GM19351 (cell line): Measurements from ENCODE around the gene CTSK.
"Not testable (repeated sequence)": the region's sequence is repeated elsewhere in the genome, so short reads cannot be mapped to it uniquely, and the experiment has no call there.

Source experiments
- ATAC-seq: cut with Tn5 transposase; IDR thresholded peaks from one replicate; pipeline ENCODE4 v1.9.1; 2021; ENCODE audit warnings: mild to moderate bottlenecking, moderate library complexity; ENCODE audit not compliant: unreplicated experiment

CTSK gene

GRCh38 chr1:150807249-150808023 is 624 bp downstream of the CTSK start:
- ATAC-seq, result no peak

- ATAC-seq, result no peak
Measured at GRCh38 chr1:150805899-150806298, 2.2 kb downstream of the CTSK start.

- ATAC-seq, result no peak
Measured at GRCh38 chr1:150804671-150805070, 3.4 kb downstream of the CTSK start.

- ATAC-seq, result no peak
Measured at GRCh38 chr1:150799089-150799488, 9.0 kb downstream of the CTSK start.

- no peak for ATAC-seq
Measured at GRCh38 chr1:150798525-150798924, 9.5 kb downstream of the CTSK start.

GRCh38 chr1:150796374-150796773 is 11.7 kb downstream of the CTSK start:
- no peak for ATAC-seq

- not testable (repeated sequence) for ATAC-seq
Measured at GRCh38 chr1:150793778-150794177, 14.3 kb downstream of the CTSK start.

GRCh38 chr1:150793221-150793620 is 14.8 kb downstream of the CTSK start:
- ATAC-seq, result no peak

GRCh38 chr1:150791585-150791984 is 16.5 kb downstream of the CTSK start:
- no peak for ATAC-seq

GRCh38 chr1:150789396-150789795 is 18.7 kb downstream of the CTSK start:
- ATAC-seq, result no peak

GRCh38 chr1:150788946-150789345 is 19.1 kb downstream of the CTSK start:
- no peak for ATAC-seq

- ATAC-seq, result no peak
Measured at GRCh38 chr1:150787455-150787854, 20.6 kb downstream of the CTSK start.

GRCh38 chr1:150780510-150780909 is 27.6 kb downstream of the CTSK start:
- no peak for ATAC-seq

- ATAC-seq, result no peak
Measured at GRCh38 chr1:150778409-150778808, 29.7 kb downstream of the CTSK start.

- no peak for ATAC-seq
Measured at GRCh38 chr1:150777544-150777943, 30.5 kb downstream of the CTSK start.

GRCh38 chr1:150775931-150776505 is 32.0 kb downstream of the CTSK start:
- ATAC-seq, result not testable (repeated sequence)

GRCh38 chr1:150775276-150775675 is 32.8 kb downstream of the CTSK start:
- ATAC-seq, result no peak

GRCh38 chr1:150772326-150772725 is 35.7 kb downstream of the CTSK start:
- ATAC-seq, result no peak

- ATAC-seq, result not testable (repeated sequence)
Measured at GRCh38 chr1:150767704-150768103, 40.4 kb downstream of the CTSK start.

- peak; percentile 15 for ATAC-seq
Measured at GRCh38 chr1:150765977-150766301, 42.1 kb downstream of the CTSK start.

- peak; percentile 82 for ATAC-seq
Measured at GRCh38 chr1:150765296-150765976, 42.6 kb downstream of the CTSK start, which contains the start of gene CTSS. TSS of gene CTSS (minus strand) at chr1:150765778. CDS start at chr1:150764763, 1,015 bp downstream.

GRCh38 chr1:150764617-150765101 is 43.4 kb downstream of the CTSK start:
- no peak for ATAC-seq
